ENCODE data around the gene TP53INP2.

GRCh38 chr20:34709831-34710567 lies 5.9 kb downstream of the TP53INP2 start:
- TF ChIP-seq POLR2AphosphoS5 (IDR thresholded peaks at IDR 0.05; ENCODE audit: low read depth, low read length), result 0 out of 2 replicates have a peak, but pooled peaks have one; percentile 22
- TF ChIP-seq, protein P1, sequence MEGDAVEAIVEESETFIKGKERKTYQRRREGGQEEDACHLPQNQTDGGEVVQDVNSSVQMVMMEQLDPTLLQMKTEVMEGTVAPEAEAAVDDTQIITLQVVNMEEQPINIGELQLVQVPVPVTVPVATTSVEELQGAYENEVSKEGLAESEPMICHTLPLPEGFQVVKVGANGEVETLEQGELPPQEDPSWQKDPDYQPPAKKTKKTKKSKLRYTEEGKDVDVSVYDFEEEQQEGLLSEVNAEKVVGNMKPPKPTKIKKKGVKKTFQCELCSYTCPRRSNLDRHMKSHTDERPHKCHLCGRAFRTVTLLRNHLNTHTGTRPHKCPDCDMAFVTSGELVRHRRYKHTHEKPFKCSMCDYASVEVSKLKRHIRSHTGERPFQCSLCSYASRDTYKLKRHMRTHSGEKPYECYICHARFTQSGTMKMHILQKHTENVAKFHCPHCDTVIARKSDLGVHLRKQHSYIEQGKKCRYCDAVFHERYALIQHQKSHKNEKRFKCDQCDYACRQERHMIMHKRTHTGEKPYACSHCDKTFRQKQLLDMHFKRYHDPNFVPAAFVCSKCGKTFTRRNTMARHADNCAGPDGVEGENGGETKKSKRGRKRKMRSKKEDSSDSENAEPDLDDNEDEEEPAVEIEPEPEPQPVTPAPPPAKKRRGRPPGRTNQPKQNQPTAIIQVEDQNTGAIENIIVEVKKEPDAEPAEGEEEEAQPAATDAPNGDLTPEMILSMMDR (IDR thresholded peaks at IDR 0.05), result peak; percentile 84

Measured in Panc1 (cell line).